ENCODE results near the gene CABLES2. TPM values are rescaled to one million over a fixed set of nuclear protein-coding genes. Genes with fewer than 3 reads are reported as not detected.
A peak's percentile ranks its signal among the peaks of the same experiment; 100 is the strongest.

CABLES2 gene, protein sequence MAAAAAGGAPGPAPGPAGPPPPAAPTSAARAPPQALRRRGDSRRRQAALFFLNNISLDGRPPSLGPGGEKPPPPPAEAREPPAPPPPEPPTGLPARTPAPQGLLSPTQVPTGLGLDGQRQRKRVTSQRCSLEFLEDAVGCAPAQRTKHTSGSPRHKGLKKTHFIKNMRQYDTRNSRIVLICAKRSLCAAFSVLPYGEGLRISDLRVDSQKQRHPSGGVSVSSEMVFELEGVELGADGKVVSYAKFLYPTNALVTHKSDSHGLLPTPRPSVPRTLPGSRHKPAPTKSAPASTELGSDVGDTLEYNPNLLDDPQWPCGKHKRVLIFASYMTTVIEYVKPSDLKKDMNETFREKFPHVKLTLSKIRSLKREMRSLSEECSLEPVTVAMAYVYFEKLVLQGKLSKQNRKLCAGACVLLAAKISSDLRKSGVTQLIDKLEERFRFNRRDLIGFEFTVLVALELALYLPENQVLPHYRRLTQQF
- 10 to 100 TPM; 13.2 to 13.7 TPM for total RNA-seq

DNA sequence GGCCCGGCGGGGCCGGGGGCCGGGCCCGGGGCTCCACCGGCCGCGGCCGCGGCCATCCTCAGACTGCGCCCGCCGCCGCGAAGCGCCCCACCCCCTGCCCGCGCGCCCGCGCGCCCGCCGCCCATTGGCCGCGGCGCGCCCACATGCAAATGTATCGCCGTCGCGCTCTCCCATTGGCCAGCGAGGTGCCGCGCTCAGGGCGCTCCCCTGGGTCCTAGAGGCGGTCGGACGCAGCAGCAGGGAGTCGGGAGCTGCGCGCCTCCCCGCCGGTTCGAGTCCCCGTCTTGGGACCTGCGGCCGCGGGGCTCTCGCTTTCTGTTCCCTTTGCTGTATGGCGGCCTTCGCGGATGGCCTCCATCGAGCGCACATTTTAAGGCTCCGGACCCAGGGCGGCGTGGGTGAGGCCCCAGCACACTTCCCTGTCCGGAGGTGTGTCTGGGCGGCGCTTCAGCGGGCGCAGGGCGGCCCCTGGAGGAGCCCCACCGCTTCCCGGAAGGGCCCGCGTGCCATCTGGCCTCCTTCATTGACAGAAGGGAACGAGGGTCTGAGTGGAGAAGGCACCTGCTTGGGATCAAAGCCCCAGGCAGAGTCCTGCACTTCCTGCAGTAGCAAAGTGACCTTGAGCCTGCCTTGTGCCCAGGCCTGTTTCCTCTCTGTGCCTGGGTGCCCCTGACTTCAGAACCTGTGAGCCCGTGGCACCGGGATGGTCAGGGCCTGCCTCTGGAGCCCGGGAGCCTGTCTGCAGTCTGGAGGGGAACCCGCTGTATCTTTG is at the start of gene CABLES2:
Gene CABLES2 (minus strand): TSS at position 65 of the 772 bp plus-strand sequence. CDS start 9 bp downstream, at position 56.
- ChIA-PET CTCF (no interaction called here), POLR2A (interaction anchor here (0.7 to 1.0 kb wide), 3 partner anchors 18 to 216 kb away, joined by 3 to 8 read pairs (median 4); partner anchors contain the start of gene RPS21)
- Mint-ChIP-seq H3K4me1 (peaks cover 37% of the 10 kb centered on the region), H3K36me3 (ENCODE audit: low read depth) (no peaks in the 10 kb centered on the region), H3K27ac (peak within 1 kb of the TSS; percentile 82), H3K4me3 (peak within 1 kb of the TSS; percentile 80), H3K27me3 (no peaks in the 10 kb centered on the region), H3K9me3 (no peaks in the 10 kb centered on the region)
- DNase-seq, result peak; percentile 94

DNA sequence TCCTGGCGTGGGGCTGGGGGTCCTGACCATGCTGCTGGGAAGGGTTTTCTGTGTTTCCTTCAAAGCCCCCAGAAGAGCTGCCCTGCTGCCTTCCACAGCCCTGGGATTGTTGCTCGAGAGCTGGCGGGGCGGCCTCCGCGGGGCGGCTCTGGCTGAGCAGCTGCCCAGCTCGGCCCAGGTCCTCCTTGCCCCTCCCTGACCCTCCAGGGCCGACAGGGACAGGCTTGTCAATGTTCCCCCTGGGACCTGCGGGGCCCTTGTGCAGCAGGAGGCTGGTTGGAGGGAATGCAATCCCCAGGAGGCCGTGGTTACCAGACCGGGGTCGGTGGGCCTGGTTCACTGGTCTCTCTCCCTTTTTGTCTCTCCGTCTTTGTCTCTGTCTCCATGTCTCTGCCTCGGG is 48.8 kb upstream of the CABLES2 start:
- Mint-ChIP-seq H3K9me3 (no peaks in the 10 kb centered on the region), H3K27ac (no peak overlapping the region), H3K27me3 (peaks cover 3% of the 10 kb centered on the region), H3K4me3 (no peak overlapping the region), H3K4me1 (no peaks in the 10 kb centered on the region), H3K36me3 (ENCODE audit: low read depth) (no peaks in the 10 kb centered on the region)
- POLR2A ChIA-PET, result no interaction called here
- CTCF ChIA-PET, result no interaction called here
- no peak for DNase-seq

DNA sequence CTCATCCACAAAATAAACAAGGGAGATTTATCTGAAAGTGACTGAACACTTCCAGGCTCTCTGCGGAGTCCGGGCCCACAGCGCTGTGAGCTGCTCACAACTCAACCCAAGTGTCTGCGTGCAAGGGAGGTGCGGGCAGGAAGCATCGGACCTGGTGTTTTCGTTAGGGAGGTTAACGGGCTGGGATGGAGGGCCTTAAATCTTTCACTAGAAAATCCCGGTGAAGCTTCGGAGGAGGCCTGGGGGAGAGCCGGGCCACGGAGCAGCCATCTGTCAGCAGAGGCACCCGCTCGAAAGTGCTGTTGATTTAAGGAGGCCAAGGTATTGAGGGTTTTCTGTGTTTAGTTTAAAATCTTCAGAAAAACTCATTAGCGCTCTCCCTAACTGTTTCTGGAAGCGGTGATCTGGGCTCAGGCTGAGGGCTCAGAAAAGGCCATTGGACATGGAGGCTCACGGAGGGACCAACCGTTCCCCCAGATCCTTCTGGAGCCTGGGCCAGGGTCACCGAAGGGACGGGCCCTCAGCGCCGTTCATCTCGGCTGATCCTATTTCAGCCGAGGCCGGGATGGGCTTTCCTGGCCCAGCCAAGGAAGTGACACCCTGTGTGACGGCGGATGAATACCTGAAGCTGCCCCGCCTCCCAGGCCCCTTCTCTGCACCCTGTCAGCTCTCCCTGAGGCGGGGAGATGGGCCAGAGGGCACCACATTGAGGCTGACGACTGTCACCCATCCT is 48.0 kb upstream of the CABLES2 start:
- Mint-ChIP-seq H3K36me3 (ENCODE audit: low read depth) (no peaks in the 10 kb centered on the region), H3K27ac (no peak overlapping the region), H3K4me1 (no peaks in the 10 kb centered on the region), H3K4me3 (no peak overlapping the region), H3K9me3 (no peaks in the 10 kb centered on the region), H3K27me3 (peaks cover 3% of the 10 kb centered on the region)
- ChIA-PET POLR2A (no interaction called here), CTCF (no interaction called here)
- no peak for DNase-seq

DNA sequence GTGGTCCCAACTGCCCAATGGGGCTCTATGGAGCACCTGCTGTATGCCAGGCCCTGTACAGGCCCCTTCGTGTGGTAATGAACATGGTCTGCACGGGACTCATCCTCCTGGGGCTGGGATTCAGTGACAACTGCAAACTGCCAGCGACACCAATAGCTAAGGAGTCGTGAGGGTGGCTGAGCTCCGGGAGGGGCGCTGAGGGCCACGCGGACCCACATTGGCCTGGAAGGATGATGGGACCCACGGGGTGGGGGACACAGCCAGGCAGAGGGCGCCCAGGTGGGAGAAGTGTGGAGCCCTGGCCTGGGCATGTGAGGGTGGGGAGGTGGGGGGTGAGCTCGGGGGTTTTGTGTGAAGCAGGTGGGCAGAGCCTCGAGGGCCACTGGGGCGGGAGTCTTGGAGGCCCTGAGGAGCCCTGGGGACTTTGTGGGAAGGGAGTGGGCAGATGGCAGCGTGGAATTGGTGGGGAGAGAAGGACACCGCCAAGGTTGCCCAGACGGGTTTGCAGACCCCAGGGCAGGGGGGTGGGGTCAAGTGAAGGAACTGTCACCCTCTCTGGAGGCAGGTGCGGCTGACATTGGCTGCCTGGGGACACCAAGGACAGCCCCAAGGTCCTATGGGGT is 46.2 kb upstream of the CABLES2 start:
- Mint-ChIP-seq H3K9me3 (no peaks in the 10 kb centered on the region), H3K4me3 (no peak overlapping the region), H3K4me1 (no peaks in the 10 kb centered on the region), H3K27me3 (peaks cover 3% of the 10 kb centered on the region), H3K36me3 (ENCODE audit: low read depth) (no peaks in the 10 kb centered on the region), H3K27ac (no peak overlapping the region)
- POLR2A ChIA-PET, result no interaction called here
- CTCF ChIA-PET, result no interaction called here
- no peak for DNase-seq

DNA sequence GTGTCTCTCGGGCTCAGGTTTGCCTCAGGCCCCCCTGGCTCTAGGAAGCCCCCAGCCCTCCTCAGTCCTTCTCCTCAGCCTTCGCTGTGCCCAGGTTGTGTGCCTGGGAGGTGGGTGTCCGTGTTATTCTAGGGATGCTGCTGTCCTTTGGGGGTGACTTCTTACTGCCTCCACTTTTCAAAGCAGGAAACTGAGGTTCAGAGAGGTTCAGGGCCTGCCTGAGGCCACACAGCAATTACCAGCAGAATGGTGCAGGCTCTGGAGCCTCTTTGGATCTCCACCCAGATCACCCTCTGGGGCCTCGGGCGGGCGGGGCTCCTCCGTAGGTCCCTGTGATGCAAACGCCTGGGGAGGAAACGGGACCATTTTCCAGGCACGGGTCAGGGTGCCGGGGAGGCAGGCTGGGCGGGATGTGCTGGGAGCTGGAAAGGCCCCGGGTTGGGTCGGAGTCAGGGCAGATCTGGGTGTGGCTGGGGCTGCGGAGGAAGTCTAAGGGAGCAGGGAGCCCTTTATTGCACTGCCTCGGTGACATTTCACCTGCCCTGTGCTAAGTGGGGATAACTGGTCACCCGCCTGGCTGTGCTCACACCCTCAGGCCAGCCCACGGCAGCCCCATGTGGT is 45.5 kb upstream of the CABLES2 start:
- POLR2A ChIA-PET, result no interaction called here
- Mint-ChIP-seq H3K4me1 (no peaks in the 10 kb centered on the region), H3K4me3 (no peak overlapping the region), H3K9me3 (no peaks in the 10 kb centered on the region), H3K36me3 (ENCODE audit: low read depth) (no peaks in the 10 kb centered on the region), H3K27ac (no peak overlapping the region), H3K27me3 (peaks cover 3% of the 10 kb centered on the region)
- CTCF ChIA-PET, result no interaction called here
- DNase-seq, result no peak

DNA sequence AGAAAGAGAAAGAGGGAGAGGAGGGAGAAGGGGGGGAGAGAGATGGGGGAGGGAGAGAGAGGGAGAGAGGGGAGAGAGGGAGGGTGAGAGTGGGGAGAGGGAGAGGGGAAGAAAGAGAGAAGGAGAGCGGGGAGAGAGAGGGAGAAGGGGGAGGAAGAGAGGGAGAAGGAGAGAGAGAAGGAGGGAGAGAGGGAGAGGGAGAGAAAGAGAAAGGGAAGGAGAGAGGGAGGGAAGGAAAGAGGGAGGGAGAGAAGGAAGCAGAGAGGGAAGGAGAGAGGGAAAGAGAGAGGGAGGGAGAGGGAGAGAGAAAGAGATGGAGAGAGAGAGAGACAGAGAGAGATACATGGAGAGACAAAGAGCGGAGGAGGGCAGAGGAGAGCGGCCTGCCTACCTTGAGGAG is 44.9 kb upstream of the CABLES2 start:
- DNase-seq, result no peak
- no peaks in the 10 kb centered on the region for H3K4me1 Mint-ChIP-seq
- no peak overlapping the region for H3K4me3 Mint-ChIP-seq
- no peak overlapping the region for H3K27ac Mint-ChIP-seq
- no peaks in the 10 kb centered on the region for H3K9me3 Mint-ChIP-seq
- no peaks in the 10 kb centered on the region for H3K36me3 Mint-ChIP-seq (ENCODE audit: low read depth)
- ChIA-PET CTCF (no interaction called here), POLR2A (no interaction called here)
- H3K27me3 Mint-ChIP-seq, result peaks cover 3% of the 10 kb centered on the region

DNA sequence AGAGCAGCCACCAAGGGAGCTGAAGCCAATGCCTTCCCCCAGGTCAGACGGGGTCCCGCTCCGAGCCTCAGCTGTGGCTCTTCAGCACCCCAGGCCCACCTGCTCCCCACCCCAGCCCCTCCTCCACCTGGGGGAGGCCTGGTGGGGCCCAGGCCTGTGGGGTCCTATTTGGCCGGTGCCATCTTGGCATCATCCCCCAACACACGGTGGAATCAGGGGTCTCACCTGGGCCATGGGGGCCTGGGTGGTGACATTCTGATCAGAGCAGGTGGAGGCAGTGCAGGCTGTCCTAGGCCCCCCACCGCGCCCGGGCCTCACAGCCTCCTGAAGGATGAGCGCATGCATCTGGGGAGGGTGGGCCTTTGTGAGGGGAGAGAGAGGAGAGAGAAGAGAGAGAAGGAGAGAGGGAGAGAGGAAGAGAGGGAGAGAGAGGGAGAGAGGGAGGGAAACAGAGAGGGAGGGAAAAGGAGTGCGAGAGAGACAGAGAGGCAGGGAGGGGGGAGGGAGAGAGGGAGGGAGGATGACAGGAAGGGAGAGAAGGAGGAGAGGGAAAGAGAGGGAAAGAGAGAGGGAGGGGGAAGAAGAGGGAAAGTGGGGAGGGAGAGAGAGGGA is 44.2 kb upstream of the CABLES2 start:
- POLR2A ChIA-PET, result no interaction called here
- H3K4me3 Mint-ChIP-seq, result no peak overlapping the region
- H3K27ac Mint-ChIP-seq, result no peak overlapping the region
- CTCF ChIA-PET, result no interaction called here
- H3K36me3 Mint-ChIP-seq (ENCODE audit: low read depth), result no peaks in the 10 kb centered on the region
- H3K4me1 Mint-ChIP-seq, result no peaks in the 10 kb centered on the region
- no peak for DNase-seq
- peaks cover 3% of the 10 kb centered on the region for H3K27me3 Mint-ChIP-seq
- H3K9me3 Mint-ChIP-seq, result no peaks in the 10 kb centered on the region

DNA sequence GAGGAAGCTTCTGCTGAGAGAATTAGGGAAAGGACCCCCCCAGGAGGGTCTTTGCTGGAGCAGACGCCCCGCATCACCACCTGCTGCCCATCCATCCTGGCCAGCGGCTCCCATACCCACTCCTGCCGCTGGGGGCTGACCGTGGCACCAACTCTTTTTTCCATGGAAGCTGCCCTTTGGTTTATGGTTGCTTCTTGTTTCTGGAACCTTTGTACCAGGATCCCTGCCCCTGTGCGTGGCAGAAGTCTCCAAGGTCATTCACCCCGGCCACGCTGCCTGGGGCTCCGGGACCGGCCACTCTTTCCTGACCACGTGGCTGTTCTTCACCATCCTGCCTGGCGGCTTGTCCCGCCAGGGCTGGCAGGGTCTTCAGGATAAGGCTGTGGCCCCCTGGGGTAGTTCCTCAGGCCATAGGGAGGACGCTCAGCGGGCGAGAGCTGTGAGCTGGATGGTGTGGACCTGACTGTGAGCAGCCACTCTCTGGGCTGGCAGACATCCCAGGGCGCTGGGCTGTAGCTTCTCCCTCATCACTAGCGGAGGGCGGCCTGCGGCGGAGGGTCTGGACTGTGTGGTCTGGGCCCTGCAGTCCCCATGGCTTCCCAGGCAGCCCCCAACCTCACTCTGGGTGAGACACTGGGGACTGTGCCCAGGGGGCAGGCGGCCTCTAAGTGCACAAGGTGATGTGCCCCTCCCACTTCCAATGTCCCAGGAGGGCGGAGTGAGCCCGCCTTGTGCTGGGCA is 43.0 kb upstream of the CABLES2 start:
- ChIA-PET POLR2A (no interaction called here), CTCF (no interaction called here)
- peaks cover 2% of the 10 kb centered on the region for H3K27me3 Mint-ChIP-seq
- DNase-seq, result no peak
- H3K4me1 Mint-ChIP-seq, result no peaks in the 10 kb centered on the region
- no peaks in the 10 kb centered on the region for H3K36me3 Mint-ChIP-seq (ENCODE audit: low read depth)
- no peak overlapping the region for H3K4me3 Mint-ChIP-seq
- H3K27ac Mint-ChIP-seq, result no peak overlapping the region
- H3K9me3 Mint-ChIP-seq, result no peaks in the 10 kb centered on the region

DNA sequence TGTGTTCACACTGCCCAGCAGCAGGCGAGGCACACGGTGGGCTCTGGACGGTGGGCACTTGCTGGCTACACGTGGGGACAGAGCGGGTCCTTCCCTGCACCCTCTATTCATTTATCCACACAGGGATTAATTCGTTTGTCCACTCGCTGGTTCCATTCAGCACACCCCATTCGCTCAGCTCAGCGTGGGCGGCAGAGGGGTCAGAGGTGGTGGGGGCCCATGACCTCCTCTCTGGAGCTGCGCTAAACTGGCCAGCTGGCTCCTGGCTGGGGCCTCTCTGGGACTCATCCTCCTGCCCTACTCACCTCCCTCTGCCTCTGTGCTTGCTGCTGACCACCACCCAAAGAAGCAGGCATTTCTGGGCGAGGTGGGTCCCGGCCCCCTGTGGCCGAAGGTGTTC is 41.7 kb upstream of the CABLES2 start:
- H3K4me1 Mint-ChIP-seq, result no peaks in the 10 kb centered on the region
- CTCF ChIA-PET, result no interaction called here

DNA sequence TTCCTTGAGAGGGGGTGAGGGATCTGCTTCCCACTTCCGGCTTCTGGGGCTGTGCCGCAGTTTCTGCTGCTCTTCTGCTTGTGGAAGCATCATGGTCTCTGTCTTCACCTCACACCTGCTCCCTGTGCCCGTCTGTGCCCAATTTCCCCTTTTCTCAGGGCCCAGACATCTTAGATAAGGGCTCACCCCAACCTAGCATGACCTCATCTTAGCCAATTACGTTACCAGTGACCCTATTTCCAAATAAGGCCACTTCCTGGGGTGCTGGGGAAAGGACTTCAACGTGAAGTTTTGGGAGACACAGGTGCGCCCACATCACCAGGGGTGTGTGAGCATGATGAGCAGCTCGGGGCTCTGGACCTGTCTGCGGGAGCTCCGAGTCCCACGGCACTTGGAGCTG is 41.0 kb upstream of the CABLES2 start:
- H3K4me3 Mint-ChIP-seq, result no peak overlapping the region
- no peak for DNase-seq
- CTCF ChIA-PET, result no interaction called here
- no peaks in the 10 kb centered on the region for H3K4me1 Mint-ChIP-seq
- POLR2A ChIA-PET, result no interaction called here
- H3K9me3 Mint-ChIP-seq, result no peaks in the 10 kb centered on the region
- H3K36me3 Mint-ChIP-seq (ENCODE audit: low read depth), result no peaks in the 10 kb centered on the region
- no peak overlapping the region for H3K27ac Mint-ChIP-seq
- no peaks in the 10 kb centered on the region for H3K27me3 Mint-ChIP-seq

More for the DNA sequence above, 41.7 kb upstream of the CABLES2 start:
- no peaks in the 10 kb centered on the region for H3K27me3 Mint-ChIP-seq
- no peak overlapping the region for H3K4me3 Mint-ChIP-seq
- no peaks in the 10 kb centered on the region for H3K9me3 Mint-ChIP-seq
- H3K36me3 Mint-ChIP-seq (ENCODE audit: low read depth), result no peaks in the 10 kb centered on the region
- no peak for DNase-seq
- POLR2A ChIA-PET, result no interaction called here
- no peak overlapping the region for H3K27ac Mint-ChIP-seq

DNA sequence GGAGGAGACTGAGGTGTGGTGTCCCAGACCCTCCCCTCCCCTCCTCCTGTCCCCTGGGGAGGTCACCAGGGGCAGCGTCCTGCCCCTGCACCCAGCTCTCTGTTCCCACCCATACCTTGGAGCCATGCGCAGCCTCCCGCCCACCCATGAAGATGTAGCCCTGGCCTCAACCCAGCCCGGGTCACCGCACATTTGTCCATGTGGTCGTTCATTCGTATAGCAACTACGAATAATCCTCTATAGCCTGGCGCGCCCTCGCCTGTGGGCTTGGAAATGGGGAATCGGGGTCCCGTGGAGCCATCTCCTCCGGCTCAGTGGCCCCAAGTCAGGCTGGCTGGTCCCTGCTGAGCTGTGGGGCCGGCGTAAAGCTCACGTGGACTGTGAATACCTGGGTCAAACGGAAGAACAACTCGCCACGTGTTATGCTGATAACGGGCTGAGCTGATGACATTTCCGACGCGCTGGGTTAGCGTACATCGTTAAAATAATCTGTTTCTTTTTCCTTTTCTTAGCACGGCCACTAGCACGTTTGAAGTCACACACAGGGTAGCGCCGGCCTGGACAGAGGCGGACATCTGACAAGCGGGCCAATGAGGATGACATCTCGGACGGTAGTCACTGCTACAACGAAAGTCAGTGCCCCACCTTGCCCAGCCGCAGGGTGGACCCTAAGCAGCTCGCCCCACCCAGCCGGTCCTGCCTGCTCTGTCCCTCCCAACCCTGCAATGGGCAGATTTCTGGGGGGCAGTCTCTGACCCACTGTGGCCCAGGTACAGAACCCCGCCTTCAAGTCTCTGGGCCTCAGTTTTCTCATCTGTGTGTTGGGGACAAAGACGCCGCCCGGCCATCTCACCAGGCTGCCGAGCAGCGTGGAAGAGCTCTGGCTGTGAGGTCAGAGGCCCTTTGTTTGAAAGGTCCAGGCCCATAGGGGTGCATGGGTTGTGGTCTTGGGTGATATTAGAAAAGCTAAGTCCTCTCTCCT is 40.1 kb upstream of the CABLES2 start:
- CTCF ChIA-PET, result no interaction called here
- POLR2A ChIA-PET, result no interaction called here

More for the DNA sequence above, 40.1 kb upstream of the CABLES2 start:
- no peaks in the 10 kb centered on the region for H3K4me1 Mint-ChIP-seq
- no peaks in the 10 kb centered on the region for H3K9me3 Mint-ChIP-seq
- no peaks in the 10 kb centered on the region for H3K36me3 Mint-ChIP-seq (ENCODE audit: low read depth)
- H3K4me3 Mint-ChIP-seq, result no peak overlapping the region
- no peak overlapping the region for H3K27ac Mint-ChIP-seq
- H3K27me3 Mint-ChIP-seq, result no peaks in the 10 kb centered on the region
- no peak for DNase-seq

All from activated CD4-positive, alpha-beta memory T cell treated with anti-CD3 and anti-CD28 coated beads, Interleukin-2, amount 10 ng/mL, durations not matched to agents 7 days and 5 days (primary cell).